ENCODE results near the gene RTN4IP1.

RTN4IP1 gene

GRCh38 chr6:106574741-106575458 is 54.4 kb downstream of the RTN4IP1 start:
- no peak overlapping the region for H2AFZ ChIP-seq (ENCODE audit: low read length)

GRCh38 chr6:106572875-106573585 is 56.3 kb downstream of the RTN4IP1 start:
- no peak overlapping the region for H3K4me2 ChIP-seq (ENCODE audit: low read length)
- no peak overlapping the region for H2AFZ ChIP-seq (ENCODE audit: low read length)
- no peaks in the 10 kb centered on the region for H4K20me1 ChIP-seq (ENCODE audit: insufficient read depth, low read length)
- no peaks in the 10 kb centered on the region for H3K9me3 ChIP-seq (ENCODE audit: low read length)
- H3K9me2 ChIP-seq (ENCODE audit: low read depth, low read length) = no peaks in the 10 kb centered on the region
- H3K4me1 ChIP-seq (ENCODE audit: insufficient read depth, low read length, severe bottlenecking) = no peaks in the 10 kb centered on the region
- no peaks in the 10 kb centered on the region for H3K27me3 ChIP-seq (ENCODE audit: insufficient read depth, low read length)
- peaks cover 62% of the 10 kb centered on the region; the same call in 1 of the 2 replicates for H3K36me3 ChIP-seq (ENCODE audit: insufficient read depth, low read length)
- no peak overlapping the region for H3K4me3 ChIP-seq (ENCODE audit: low read depth, low read length, poor library complexity, severe bottlenecking)
- H3F3A ChIP-seq (ENCODE audit: insufficient read depth, low read length) = no peaks in the 10 kb centered on the region
- no peak overlapping the region for H3K9ac ChIP-seq (ENCODE audit: low read length)
- no peaks in the 10 kb centered on the region for H3K79me2 ChIP-seq (ENCODE audit: insufficient read depth, low read length)
- TF ChIP-seq CTCF (IDR thresholded peaks at IDR 0.05; ENCODE audit: low read length) = no peak
- TF ChIP-seq EZH2 (IDR thresholded peaks at IDR 0.05; ENCODE audit: borderline replicate concordance, low read length) = no peak
- no peak overlapping the region for H3K27ac ChIP-seq (ENCODE audit: low read depth, low read length, poor library complexity, severe bottlenecking)

More at GRCh38 chr6:106574741-106575458, 54.4 kb downstream of the RTN4IP1 start:
- TF ChIP-seq EZH2 (IDR thresholded peaks at IDR 0.05; ENCODE audit: borderline replicate concordance, low read length) (no peak), CTCF (IDR thresholded peaks at IDR 0.05; ENCODE audit: low read length) (no peak)
- Histone ChIP-seq H3F3A (ENCODE audit: insufficient read depth, low read length) (no peaks in the 10 kb centered on the region), H3K4me3 (ENCODE audit: low read depth, low read length, poor library complexity, severe bottlenecking) (no peak overlapping the region), H4K20me1 (ENCODE audit: insufficient read depth, low read length) (no peaks in the 10 kb centered on the region), H3K27ac (ENCODE audit: low read depth, low read length, poor library complexity, severe bottlenecking) (no peak overlapping the region), H3K79me2 (ENCODE audit: insufficient read depth, low read length) (no peaks in the 10 kb centered on the region), H3K36me3 (ENCODE audit: insufficient read depth, low read length) (peaks cover 58% of the 10 kb centered on the region; the same call in 1 of the 2 replicates), H3K9me2 (ENCODE audit: low read depth, low read length) (no peaks in the 10 kb centered on the region), H3K27me3 (ENCODE audit: insufficient read depth, low read length) (no peaks in the 10 kb centered on the region), H3K9me3 (ENCODE audit: low read length) (no peaks in the 10 kb centered on the region), H3K4me1 (ENCODE audit: insufficient read depth, low read length, severe bottlenecking) (no peaks in the 10 kb centered on the region), H3K9ac (ENCODE audit: low read length) (no peak overlapping the region), H3K4me2 (ENCODE audit: low read length) (no peak overlapping the region)

- no peaks in the 10 kb centered on the region for H4K20me1 ChIP-seq (ENCODE audit: insufficient read depth, low read length)
- no peaks in the 10 kb centered on the region for H3K9me3 ChIP-seq (ENCODE audit: low read length)
- H3K4me1 ChIP-seq (ENCODE audit: insufficient read depth, low read length, severe bottlenecking) = no peaks in the 10 kb centered on the region
- H3K27ac ChIP-seq (ENCODE audit: low read depth, low read length, poor library complexity, severe bottlenecking) = no peak overlapping the region
- H3K27me3 ChIP-seq (ENCODE audit: insufficient read depth, low read length) = no peaks in the 10 kb centered on the region
- H3K9ac ChIP-seq (ENCODE audit: low read length) = no peak overlapping the region
- H3K4me2 ChIP-seq (ENCODE audit: low read length) = no peak overlapping the region
- H2AFZ ChIP-seq (ENCODE audit: low read length) = no peak overlapping the region
- no peaks in the 10 kb centered on the region for H3K9me2 ChIP-seq (ENCODE audit: low read depth, low read length)
- no peaks in the 10 kb centered on the region for H3F3A ChIP-seq (ENCODE audit: insufficient read depth, low read length)
- no peak overlapping the region for H3K4me3 ChIP-seq (ENCODE audit: low read depth, low read length, poor library complexity, severe bottlenecking)
- no peaks in the 10 kb centered on the region for H3K79me2 ChIP-seq (ENCODE audit: insufficient read depth, low read length)
- H3K36me3 ChIP-seq (ENCODE audit: insufficient read depth, low read length) = peaks cover 66% of the 10 kb centered on the region; the same call in 1 of the 2 replicates
- TF ChIP-seq CTCF (IDR thresholded peaks at IDR 0.05; ENCODE audit: low read length) (no peak), EZH2 (IDR thresholded peaks at IDR 0.05; ENCODE audit: borderline replicate concordance, low read length) (no peak)
Measured at GRCh38 chr6:106572436-106572835, 56.9 kb downstream of the RTN4IP1 start.
